Tibial nerve (tissue), 3 donors: Measurements from ENCODE around the gene EYA2.

Experiments
- CTCF ChIP-seq, 5 experiments: fragments of 200-600 bp in 3 of 5; fragments of 450-650 bp in 2 of 5; sonication (generic) in 3 of 5; IDR thresholded peaks; one replicate each; pipeline ENCODE4 v1.5.1; 2016 to 2019; ENCODE audit warnings: antibody characterized with exemption in 5 of 5, mild to moderate bottlenecking in 3 of 5, moderate library complexity in 2 of 5
- POLR2A ChIP-seq, 2 donors: fragments of 450-650 bp; IDR thresholded peaks; one replicate each; pipeline ENCODE4 v1.6.1; 2017; ENCODE audit warnings: antibody characterized with exemption in 2 of 2, mild to moderate bottlenecking in 2 of 2, moderate library complexity in 2 of 2

- TF ChIP-seq CTCF (IDR thresholded peaks at IDR 0.05): no peak
- no peak for TF ChIP-seq POLR2A (IDR thresholded peaks at IDR 0.05)
Measured at GRCh38 chr20:46977204-46977603, 82.6 kb downstream of the EYA2 start.
